ENCODE measurements around the gene ZNF236. TPM values are rescaled to one million over a fixed set of nuclear protein-coding genes. Genes with fewer than 3 reads are reported as not detected.

The ZNF236 gene
- total and polyA plus RNA-seq, 2 of the 8 experiments (the other 6 are each of a cell fraction or from before 2014, with no cell fraction given): 6.7 to 14.5 TPM

GRCh38 chr18:76960528-76961035, 138.2 kb downstream of the ZNF236 start (continued):
- TF ChIP-seq BCL11A (IDR thresholded peaks at IDR 0.05; ENCODE audit: low read depth in 2 of 2, low read length in 2 of 2) (no peak), ASH2L (IDR thresholded peaks at IDR 0.05; ENCODE audit: low read length) (no peak), GABPA (IDR thresholded peaks at IDR 0.05; ENCODE audit: borderline replicate concordance, insufficient read depth, low read length) (no peak)

All from H1 (cell line).